SK-N-MC (cell line): ENCODE results near the gene NCCRP1.

Experiments
- DNase-seq: peaks from one replicate; pipeline ENCODE4 v3.0.0-alpha.2; 2011; ENCODE audit warnings: low read depth, low spot score
- H3K27ac ChIP-seq: fragments of 200-600 bp; sonication (generic); 2 replicates; pipeline ENCODE4 v1.5.1; 2016; ENCODE audit warnings: mixed run types
- H3K36me3 ChIP-seq: fragments of 200-600 bp; sonication (generic); 2 replicates; pipeline ENCODE4 v1.6.1; 2017; ENCODE audit warnings: antibody characterized with exemption, low read length, mixed read lengths; ENCODE audit not compliant: insufficient read depth
- H3K4me3 ChIP-seq: fragments of 200-600 bp; sonication (generic); 2 replicates; pipeline ENCODE4 v1.5.1; 2016
- H3K9ac ChIP-seq: fragments of 200-600 bp; sonication (generic); 2 replicates; pipeline ENCODE4 v1.8.0; 2017; ENCODE audit warnings: mixed run types, mixed read lengths; ENCODE audit not compliant: insufficient read length
- H3K9me3 ChIP-seq: fragments of 200-600 bp; sonication (generic); 2 replicates; pipeline ENCODE4 v1.6.1; 2017; ENCODE audit warnings: low read depth, mild to moderate bottlenecking, antibody characterized with exemption, low read length, moderate library complexity, mixed read lengths
- EZH2 ChIP-seq: fragments of 200-600 bp; sonication (generic); IDR thresholded peaks from one replicate; pipeline ENCODE4 v1.6.1; 2017; ENCODE audit warnings: antibody characterized with exemption
- FOXP2 ChIP-seq: optimal IDR thresholded peaks from 2 replicates; pipeline ENCODE3; 2011; ENCODE audit warnings: mild to moderate bottlenecking, moderate library complexity; ENCODE audit not compliant: insufficient read depth; ENCODE audit errors: extremely low read length, control extremely low read depth
- POLR2AphosphoS5 ChIP-seq: IDR thresholded peaks from 2 replicates; pipeline ENCODE4 v1.6.1; 2012; ENCODE audit warnings: mild to moderate bottlenecking, low read depth, low read length, borderline replicate concordance

The NCCRP1 gene, protein sequence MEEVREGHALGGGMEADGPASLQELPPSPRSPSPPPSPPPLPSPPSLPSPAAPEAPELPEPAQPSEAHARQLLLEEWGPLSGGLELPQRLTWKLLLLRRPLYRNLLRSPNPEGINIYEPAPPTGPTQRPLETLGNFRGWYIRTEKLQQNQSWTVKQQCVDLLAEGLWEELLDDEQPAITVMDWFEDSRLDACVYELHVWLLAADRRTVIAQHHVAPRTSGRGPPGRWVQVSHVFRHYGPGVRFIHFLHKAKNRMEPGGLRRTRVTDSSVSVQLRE

DNA sequence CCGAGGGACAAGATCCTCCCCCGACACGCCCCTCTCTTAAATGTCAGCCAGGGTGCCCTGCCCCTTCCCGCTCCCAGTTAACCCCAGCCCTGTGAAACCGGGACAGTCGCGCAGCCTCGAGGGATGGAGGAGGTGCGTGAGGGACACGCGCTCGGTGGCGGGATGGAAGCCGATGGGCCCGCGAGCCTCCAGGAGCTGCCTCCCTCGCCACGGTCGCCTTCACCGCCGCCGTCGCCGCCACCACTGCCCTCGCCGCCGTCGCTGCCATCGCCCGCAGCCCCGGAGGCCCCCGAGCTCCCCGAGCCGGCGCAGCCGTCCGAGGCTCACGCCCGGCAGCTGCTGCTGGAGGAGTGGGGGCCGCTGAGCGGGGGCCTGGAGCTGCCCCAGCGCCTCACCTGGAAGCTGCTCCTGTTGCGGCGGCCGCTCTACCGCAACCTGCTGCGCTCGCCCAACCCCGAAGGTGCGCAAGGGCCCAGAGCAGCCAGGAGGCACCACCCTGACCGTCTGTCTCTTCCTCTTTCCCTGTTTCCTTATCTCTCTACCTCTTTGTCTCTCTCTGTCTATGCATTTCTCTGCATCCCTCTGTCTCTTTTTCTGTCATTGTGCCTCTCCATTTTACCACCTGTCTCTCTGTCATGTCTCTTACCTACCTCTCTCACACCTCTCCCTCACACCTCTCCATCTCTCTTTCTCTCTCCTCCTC lies at the start of gene NCCRP1:
Gene NCCRP1, plus strand, starts transcription at position 105 of the 703 bp plus-strand sequence. Its CDS starts 19 bp downstream, at position 124.
- Histone ChIP-seq H3K4me3 (no peak within 1 kb of the TSS), H3K9ac (no peak within 1 kb of the TSS), H3K9me3 (no peaks in the 10 kb centered on the region), H3K27ac (no peak within 1 kb of the TSS), H3K36me3 (no peaks in the 10 kb centered on the region)
- no peak for DNase-seq
- TF ChIP-seq POLR2AphosphoS5 (no peak), EZH2 (no peak)

DNA sequence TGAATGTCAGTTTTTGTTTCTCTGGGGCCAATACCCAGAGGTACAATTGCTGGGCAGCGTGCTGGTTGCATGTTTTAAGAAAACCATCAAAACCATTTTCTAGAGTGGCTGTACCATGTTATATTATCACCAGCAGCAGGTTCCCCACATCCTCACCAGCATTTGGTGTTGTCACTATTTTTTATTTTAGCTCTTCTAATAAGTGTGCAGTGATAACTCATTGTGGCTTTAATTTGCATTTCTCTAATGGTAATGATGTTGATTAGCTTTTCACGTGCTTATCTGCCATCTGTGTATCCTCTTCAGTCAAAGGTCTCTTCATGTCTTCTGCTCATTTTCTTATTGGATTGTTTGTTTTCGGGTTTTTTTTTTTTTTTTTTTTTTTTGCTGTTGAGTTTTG lies 49.3 kb upstream of the NCCRP1 start:
- peaks cover 2% of the 10 kb centered on the region; the same call in 1 of the 2 replicates for H3K9me3 ChIP-seq
- peaks cover 6% of the 10 kb centered on the region; the same call in 1 of the 2 replicates for H3K36me3 ChIP-seq
- no peak overlapping the region for H3K4me3 ChIP-seq
- TF ChIP-seq FOXP2 (no peak), POLR2AphosphoS5 (no peak), EZH2 (no peak)
- H3K27ac ChIP-seq = no peak overlapping the region
- no peak overlapping the region for H3K9ac ChIP-seq
- DNase-seq = no peak

DNA sequence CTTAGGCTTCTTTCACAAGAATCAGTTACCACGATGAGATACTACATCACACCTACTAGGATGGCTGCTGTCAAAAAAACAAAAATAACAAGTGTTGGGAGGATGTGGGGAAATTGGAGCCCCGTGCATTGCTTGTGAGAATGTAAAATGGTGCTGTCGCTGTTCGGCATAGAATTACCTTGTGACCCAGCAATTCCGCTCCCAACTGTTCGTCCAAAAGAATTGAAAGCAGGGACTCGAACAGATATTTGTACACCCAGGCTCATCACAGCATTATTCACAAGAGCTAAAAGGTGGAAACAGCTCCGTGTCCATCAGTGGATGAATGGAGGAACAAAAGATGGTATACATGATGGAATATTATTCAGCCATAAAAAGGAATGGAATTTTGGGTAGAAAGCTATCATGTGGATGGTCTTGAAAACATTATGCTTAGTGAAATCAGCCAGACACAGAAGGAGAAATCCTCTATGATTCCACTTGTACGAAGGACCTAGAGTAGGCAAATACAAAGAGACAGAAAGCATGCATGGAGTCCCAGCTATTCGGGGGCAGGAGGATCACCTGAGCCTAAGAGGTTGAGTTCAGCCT lies 47.7 kb upstream of the NCCRP1 start:
- no peak for TF ChIP-seq EZH2
- TF ChIP-seq POLR2AphosphoS5 = no peak
- TF ChIP-seq FOXP2 = no peak
- Histone ChIP-seq H3K9me3 (peaks cover 2% of the 10 kb centered on the region; the same call in 1 of the 2 replicates), H3K27ac (no peak overlapping the region), H3K4me3 (no peak overlapping the region), H3K36me3 (peaks cover 6% of the 10 kb centered on the region; the same call in 1 of the 2 replicates), H3K9ac (no peak overlapping the region)
- DNase-seq = no peak

DNA sequence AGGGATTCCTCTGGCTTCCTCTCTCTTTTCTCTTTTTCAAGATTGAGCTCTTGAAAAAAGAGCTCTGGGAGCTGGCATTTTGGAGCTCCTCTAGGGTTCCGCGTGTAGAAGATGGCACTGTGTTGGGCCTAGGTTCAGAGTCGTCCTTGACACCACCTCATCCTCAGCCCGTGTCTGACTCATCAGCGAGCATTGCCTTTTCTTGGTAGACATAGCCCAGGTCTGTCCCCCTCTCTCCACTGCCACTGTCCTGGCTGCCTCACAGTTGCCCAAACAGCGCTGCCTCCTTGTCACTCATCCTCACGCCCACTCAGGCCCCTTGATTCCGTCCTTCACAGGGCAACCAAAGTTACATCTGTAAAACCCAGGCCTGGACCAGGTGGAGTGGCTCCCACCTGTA lies 46.5 kb upstream of the NCCRP1 start:
- Histone ChIP-seq H3K36me3 (peaks cover 6% of the 10 kb centered on the region; the same call in 1 of the 2 replicates), H3K9ac (no peak overlapping the region), H3K4me3 (no peak overlapping the region)

DNA sequence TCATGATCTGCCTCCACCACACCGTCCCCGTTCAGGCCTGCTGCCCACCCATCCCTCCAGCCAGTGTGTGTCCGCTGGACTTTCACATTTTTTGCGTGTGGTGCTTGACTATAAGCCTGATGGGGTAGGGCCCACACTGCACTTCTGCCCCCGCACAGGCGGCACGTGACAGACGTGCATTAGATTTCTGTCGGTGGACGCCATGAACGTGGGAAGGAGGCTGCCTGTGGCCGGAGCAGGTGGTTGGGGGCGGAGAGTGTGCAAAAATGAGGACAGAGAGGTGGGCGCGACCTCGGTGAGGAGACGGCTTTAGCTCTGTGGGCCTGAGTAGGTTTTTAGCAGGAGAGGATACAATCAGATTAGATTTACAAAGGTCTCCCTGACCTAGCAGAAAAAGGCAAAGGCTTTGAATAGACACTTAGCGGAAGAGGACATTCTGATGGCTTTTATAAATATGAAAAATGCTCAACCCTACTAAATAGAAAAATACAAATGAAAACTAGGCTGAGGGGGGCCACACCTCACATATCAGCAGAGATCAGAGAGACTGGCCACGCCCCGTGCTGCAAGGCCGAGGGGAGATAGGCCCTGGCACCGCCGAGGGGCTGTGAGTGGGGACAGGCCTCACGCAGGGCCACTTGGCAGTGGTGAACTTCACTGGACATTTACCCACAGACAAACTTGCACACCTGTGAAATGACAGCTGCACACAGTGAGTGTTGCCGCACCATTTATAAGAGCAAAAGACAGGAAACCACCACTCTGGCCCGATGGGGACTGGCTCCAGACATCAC lies 45.8 kb upstream of the NCCRP1 start:
- peaks cover 2% of the 10 kb centered on the region; the same call in 1 of the 2 replicates for H3K9me3 ChIP-seq
- no peak for TF ChIP-seq POLR2AphosphoS5
- no peak for TF ChIP-seq FOXP2
- H3K4me3 ChIP-seq = no peak overlapping the region
- H3K9ac ChIP-seq = no peak overlapping the region
- H3K36me3 ChIP-seq = peaks cover 6% of the 10 kb centered on the region; the same call in 1 of the 2 replicates
- no peak for DNase-seq
- H3K27ac ChIP-seq = no peak overlapping the region

More for the DNA sequence above, 46.5 kb upstream of the NCCRP1 start:
- Histone ChIP-seq H3K9me3 (peaks cover 2% of the 10 kb centered on the region; the same call in 1 of the 2 replicates), H3K27ac (no peak overlapping the region)
- no peak for DNase-seq
- TF ChIP-seq FOXP2 (no peak), EZH2 (no peak), POLR2AphosphoS5 (no peak)

DNA sequence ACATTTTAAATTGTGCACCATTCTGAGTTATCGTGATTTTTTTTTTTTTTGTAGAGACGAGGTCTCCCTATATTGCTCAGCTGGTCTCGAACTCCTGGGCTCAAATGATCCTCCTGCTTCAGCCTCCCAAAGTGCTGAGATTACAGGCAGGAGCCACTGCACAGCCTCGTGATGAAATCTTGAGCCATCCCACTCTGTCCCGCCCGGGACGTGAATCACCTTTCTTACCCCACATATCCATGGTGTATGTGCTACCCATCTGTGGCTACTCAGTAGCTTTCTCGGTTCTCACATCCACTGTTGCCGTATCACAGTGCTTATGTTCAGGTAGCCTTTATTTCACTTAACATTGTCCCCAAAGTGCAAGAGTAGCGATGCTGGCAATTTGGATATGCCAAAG lies 44.7 kb upstream of the NCCRP1 start:
- no peak for TF ChIP-seq POLR2AphosphoS5
- TF ChIP-seq FOXP2 = no peak
- TF ChIP-seq EZH2 = no peak
- Histone ChIP-seq H3K9ac (no peak overlapping the region), H3K9me3 (peaks cover 2% of the 10 kb centered on the region; the same call in 1 of the 2 replicates), H3K4me3 (no peak overlapping the region), H3K27ac (no peak overlapping the region), H3K36me3 (peaks cover 6% of the 10 kb centered on the region; the same call in 1 of the 2 replicates)
- DNase-seq = no peak

DNA sequence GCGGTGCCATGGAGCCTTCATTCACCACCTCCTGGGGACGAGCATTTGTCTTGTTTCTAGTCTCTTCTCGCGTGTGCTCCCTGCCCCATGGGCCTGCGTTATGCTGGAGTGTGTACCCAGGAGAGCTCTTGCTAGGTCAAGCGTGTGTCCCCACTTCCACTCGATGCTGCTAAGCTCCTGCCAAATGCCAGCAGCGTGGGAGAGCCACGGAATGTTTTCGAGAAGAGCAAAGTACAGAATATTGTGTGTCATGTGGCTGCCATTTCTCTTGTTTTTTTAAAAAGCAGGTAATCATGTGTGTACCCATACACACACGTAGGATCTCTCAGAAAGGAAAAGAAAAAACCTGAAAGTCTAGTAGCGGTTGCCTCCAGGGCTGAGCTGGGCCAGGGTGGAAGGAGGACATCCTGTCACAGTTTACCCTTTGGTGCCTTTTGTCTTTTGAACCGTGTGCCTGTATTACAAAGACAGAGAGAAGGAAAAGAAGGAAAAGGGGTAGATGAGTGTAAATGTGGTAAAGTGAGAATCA lies 42.6 kb upstream of the NCCRP1 start:
- Histone ChIP-seq H3K36me3 (peaks cover under 1% of the 10 kb centered on the region; the same call in 1 of the 2 replicates), H3K9me3 (no peaks in the 10 kb centered on the region), H3K27ac (no peak overlapping the region), H3K9ac (no peak overlapping the region), H3K4me3 (no peak overlapping the region)
- TF ChIP-seq EZH2 (no peak), FOXP2 (no peak)
- no peak for DNase-seq

DNA sequence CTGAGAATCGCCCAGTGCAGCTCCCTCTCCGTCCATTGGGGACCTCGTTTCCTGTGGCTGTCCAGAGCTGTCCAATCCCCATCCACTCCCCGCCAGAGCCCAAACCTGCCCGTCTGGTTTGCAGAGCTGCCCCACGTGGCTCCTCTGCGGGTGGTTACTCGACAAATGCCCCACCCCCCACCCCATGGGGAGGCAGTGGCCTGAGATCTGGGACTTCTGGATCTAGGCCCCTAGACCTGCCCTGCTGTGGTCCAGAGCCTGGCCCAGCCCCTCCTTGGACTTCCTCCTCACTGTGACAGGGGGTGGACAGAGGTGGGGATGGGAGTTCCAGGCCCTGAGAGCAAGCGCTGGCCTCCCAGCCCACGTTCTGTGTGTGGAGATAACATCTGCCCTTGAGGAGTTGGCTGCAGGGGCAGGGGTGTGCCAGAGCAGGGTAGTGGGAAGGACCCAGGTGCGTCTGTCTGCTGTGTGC lies 42.1 kb upstream of the NCCRP1 start:
- no peak overlapping the region for H3K9ac ChIP-seq
- no peaks in the 10 kb centered on the region for H3K9me3 ChIP-seq
- DNase-seq = no peak
- H3K4me3 ChIP-seq = no peak overlapping the region
- no peak overlapping the region for H3K27ac ChIP-seq
- no peak for TF ChIP-seq EZH2
- no peak for TF ChIP-seq POLR2AphosphoS5
- TF ChIP-seq FOXP2 = no peak
- H3K36me3 ChIP-seq = no peaks in the 10 kb centered on the region
